Smooth muscle cell (in vitro differentiated cells): ENCODE measurements around the gene KIAA1958. TPM values are rescaled to one million over a fixed set of nuclear protein-coding genes. Genes with fewer than 3 reads are reported as not detected.

Experiments used
- DNase-seq: peaks from one replicate; lab custom pipeline; 2025; ENCODE audit not compliant: unreplicated experiment; lab: John Stamatoyannopoulos, UW
- H2AFZ ChIP-seq: fragments of 200-600 bp; sonication (generic); 2 replicates; pipeline ENCODE4 v1.6.0; 2016; ENCODE audit warnings: antibody characterized with exemption, low read depth, mild to moderate bottlenecking
- H3F3A ChIP-seq: fragments of 200-600 bp; sonication (generic); 2 replicates; pipeline ENCODE4 v1.6.0; 2017; ENCODE audit warnings: antibody characterized with exemption, low read depth
- H3K27ac ChIP-seq: fragments of 200-600 bp; sonication (generic); 2 replicates; pipeline ENCODE4 v1.5.1; 2016; ENCODE audit warnings: low read depth, mild to moderate bottlenecking
- H3K27me3 ChIP-seq: fragments of 200-600 bp; sonication (generic); 2 replicates; pipeline ENCODE4 v1.6.1; 2016; ENCODE audit warnings: low read depth, mild to moderate bottlenecking
- H3K36me3 ChIP-seq: fragments of 200-600 bp; sonication (generic); 2 replicates; pipeline ENCODE4 v1.5.1; 2016; ENCODE audit warnings: low read depth
- H3K4me1 ChIP-seq: fragments of 200-600 bp; sonication (generic); 2 replicates; pipeline ENCODE4 v1.5.1; 2016; ENCODE audit warnings: low read depth
- H3K4me2 ChIP-seq: fragments of 200-600 bp; sonication (generic); 2 replicates; pipeline ENCODE4 v1.6.0; 2016; ENCODE audit warnings: mild to moderate bottlenecking
- H3K4me3 ChIP-seq: fragments of 200-600 bp; sonication (generic); 2 replicates; pipeline ENCODE4 v1.5.1; 2016; ENCODE audit warnings: mild to moderate bottlenecking
- H3K79me2 ChIP-seq: fragments of 200-600 bp; sonication (generic); 2 replicates; pipeline ENCODE4 v1.6.0; 2016; ENCODE audit warnings: low read depth, mild to moderate bottlenecking
- H3K9ac ChIP-seq: fragments of 200-600 bp; sonication (generic); 2 replicates; pipeline ENCODE4 v1.6.0; 2016; ENCODE audit warnings: low read depth
- H3K9me3 ChIP-seq: fragments of 200-600 bp; sonication (generic); replicated peaks from 2 replicates; pipeline ENCODE4 v1.5.1; 2016; ENCODE audit warnings: low read depth
- H4K20me1 ChIP-seq: fragments of 200-600 bp; sonication (generic); 2 replicates; pipeline ENCODE4 v1.6.0; 2016; ENCODE audit warnings: low read depth
- WGBS: methylation state at CpG from one replicate; pipeline ENCODE4 v1.1.7; 2016; ENCODE audit warnings: low lambda C conversion rate; 5-methylcytosine and 5-hydroxymethylcytosine counted together
- polyA plus RNA-seq: library from polyadenylated mRNA; unstranded; fragments of >200 nt; fragmentation: Nextera tagmentation; extraction: Ambion mirVana; gene quantifications from 2 replicates; pipeline ENCODE4 v1.2.1, GENCODE V29; 2016
- total RNA-seq: library from RNA; depleted of rRNA; stranded (reverse); fragments of >200 nt; gene quantifications from 2 replicates; pipeline ENCODE4 v1.2.3, GENCODE V29; 2014
- TF ChIP-seq, protein P1 (sequence below): fragments of 200-600 bp; sonication (generic); IDR thresholded peaks from 2 replicates; pipeline ENCODE4 v1.5.1; 2017; ENCODE audit warnings: borderline replicate concordance, mild to moderate bottlenecking, antibody characterized with exemption; ENCODE audit not compliant: insufficient read depth, poor library complexity, severe bottlenecking

KIAA1958 gene
- total and polyA plus RNA-seq, 2 experiments from 2014 or later, result 1.1 to 1.8 TPM

DNA sequence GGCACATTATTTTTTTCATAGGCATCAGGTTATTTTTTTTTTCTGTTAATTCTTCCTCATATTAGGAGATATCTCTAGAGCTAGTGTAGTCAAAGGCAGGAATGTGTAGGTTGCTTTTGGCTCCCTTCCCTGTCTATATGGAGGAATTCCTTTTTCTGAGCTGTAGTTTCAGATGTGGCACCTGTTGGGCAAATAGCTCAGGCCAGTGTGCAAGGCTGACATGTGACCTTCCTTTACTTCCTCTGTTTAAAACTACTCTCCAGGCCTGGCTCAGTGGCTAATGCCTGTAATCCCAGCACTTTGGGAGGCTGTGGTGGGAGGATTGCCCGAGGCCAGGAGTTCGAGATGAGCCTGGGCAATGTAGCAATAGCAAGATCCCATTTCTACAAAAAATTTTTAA, 40.5 kb upstream of the KIAA1958 start:
- Histone ChIP-seq H3K27me3 (no peaks in the 10 kb centered on the region), H3K36me3 (no peaks in the 10 kb centered on the region), H3K4me1 (no peaks in the 10 kb centered on the region), H3K4me2 (no peak overlapping the region), H3K9ac (no peak overlapping the region), H3K79me2 (no peaks in the 10 kb centered on the region), H4K20me1 (no peaks in the 10 kb centered on the region), H3F3A (no peaks in the 10 kb centered on the region), H3K27ac (no peak overlapping the region), H3K9me3 (no peaks in the 10 kb centered on the region), H3K4me3 (no peak overlapping the region), H2AFZ (no peak overlapping the region)
- DNase-seq, result no peak
- TF ChIP-seq, protein P1, sequence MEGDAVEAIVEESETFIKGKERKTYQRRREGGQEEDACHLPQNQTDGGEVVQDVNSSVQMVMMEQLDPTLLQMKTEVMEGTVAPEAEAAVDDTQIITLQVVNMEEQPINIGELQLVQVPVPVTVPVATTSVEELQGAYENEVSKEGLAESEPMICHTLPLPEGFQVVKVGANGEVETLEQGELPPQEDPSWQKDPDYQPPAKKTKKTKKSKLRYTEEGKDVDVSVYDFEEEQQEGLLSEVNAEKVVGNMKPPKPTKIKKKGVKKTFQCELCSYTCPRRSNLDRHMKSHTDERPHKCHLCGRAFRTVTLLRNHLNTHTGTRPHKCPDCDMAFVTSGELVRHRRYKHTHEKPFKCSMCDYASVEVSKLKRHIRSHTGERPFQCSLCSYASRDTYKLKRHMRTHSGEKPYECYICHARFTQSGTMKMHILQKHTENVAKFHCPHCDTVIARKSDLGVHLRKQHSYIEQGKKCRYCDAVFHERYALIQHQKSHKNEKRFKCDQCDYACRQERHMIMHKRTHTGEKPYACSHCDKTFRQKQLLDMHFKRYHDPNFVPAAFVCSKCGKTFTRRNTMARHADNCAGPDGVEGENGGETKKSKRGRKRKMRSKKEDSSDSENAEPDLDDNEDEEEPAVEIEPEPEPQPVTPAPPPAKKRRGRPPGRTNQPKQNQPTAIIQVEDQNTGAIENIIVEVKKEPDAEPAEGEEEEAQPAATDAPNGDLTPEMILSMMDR, result no peak
- 93% methylated on average over 2 of the region's 2 CpGs for WGBS

DNA sequence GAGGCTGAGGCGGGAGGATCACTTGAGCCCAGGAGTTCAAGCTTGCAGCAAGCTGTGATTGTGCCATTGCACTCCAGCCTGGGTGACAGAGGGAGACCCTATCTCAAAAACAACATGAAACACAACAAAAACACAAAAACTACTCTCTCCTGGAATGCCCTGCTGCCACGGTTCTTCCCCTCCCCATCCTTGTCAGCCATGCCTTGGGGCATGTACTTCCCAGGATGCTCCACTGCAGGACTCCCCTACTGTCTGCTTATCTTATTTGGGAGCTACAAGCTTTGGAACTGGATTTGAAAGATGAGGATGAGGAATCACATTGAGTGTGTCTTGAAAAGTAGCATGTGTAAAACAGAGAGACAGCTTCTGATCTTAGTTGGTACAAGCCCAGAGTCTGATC, 40.1 kb upstream of the KIAA1958 start:
- Histone ChIP-seq H4K20me1 (no peaks in the 10 kb centered on the region), H3K36me3 (no peaks in the 10 kb centered on the region), H3K4me2 (no peak overlapping the region), H3K27ac (no peak overlapping the region), H2AFZ (no peak overlapping the region), H3K9me3 (no peaks in the 10 kb centered on the region), H3K4me3 (no peak overlapping the region), H3K9ac (no peak overlapping the region), H3K27me3 (no peaks in the 10 kb centered on the region), H3F3A (no peaks in the 10 kb centered on the region), H3K79me2 (no peaks in the 10 kb centered on the region), H3K4me1 (no peaks in the 10 kb centered on the region)
- 74% methylated on average over 2 of the region's 2 CpGs for WGBS
- DNase-seq, result no peak
- TF ChIP-seq, protein P1, result no peak

DNA sequence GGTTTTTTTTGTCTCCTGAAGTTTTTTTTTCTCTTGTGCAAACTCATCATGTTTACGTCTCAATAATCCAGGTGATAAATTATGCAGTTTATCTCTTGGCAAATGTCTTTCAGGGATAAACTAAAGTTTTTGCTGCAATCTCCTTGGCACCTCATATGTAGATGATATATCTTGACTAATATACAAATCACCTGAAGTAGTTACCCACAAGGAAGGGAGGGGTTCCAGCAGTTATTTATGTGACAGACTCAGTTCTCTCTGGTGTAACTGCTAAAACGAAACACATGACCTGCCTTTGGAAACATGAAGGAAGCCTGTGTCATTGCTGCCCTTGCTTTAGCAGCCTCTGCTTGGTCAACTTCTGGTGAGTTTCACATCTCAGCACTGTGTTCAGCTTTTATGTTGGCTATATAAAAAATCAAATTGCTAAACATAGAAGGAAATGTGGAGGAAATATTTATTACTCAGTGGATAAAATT, 39.3 kb upstream of the KIAA1958 start:
- Histone ChIP-seq H3K27ac (no peak overlapping the region), H3K4me3 (no peak overlapping the region), H2AFZ (no peak overlapping the region), H3K27me3 (no peaks in the 10 kb centered on the region), H3K9me3 (no peaks in the 10 kb centered on the region), H3K9ac (no peak overlapping the region), H3K79me2 (no peaks in the 10 kb centered on the region), H3K4me2 (no peak overlapping the region), H4K20me1 (no peaks in the 10 kb centered on the region), H3F3A (no peaks in the 10 kb centered on the region), H3K4me1 (no peaks in the 10 kb centered on the region), H3K36me3 (no peaks in the 10 kb centered on the region)
- WGBS, result 76% methylated on average over 2 of the region's 2 CpGs
- TF ChIP-seq, protein P1, result no peak
- no peak for DNase-seq

DNA sequence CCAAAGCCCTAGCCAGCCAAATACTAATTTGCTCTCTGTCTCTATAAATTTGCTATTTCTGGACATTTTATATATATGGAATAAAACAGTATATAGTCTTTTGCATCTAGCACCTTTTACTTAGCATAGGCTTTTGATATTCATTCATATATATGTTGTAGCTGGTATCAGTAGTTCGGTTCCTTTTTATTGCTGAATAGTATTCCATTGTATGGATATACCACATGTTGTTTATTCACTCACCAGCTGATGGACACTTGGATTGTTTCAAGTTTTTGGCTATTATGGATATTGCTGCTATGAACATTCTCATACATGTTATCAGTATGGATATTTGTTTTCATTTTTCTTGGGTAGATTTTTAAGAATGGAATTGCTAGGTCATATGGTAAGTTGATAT, 23.8 kb upstream of the KIAA1958 start:
- Histone ChIP-seq H3K36me3 (peaks cover 8% of the 10 kb centered on the region), H3K4me2 (no peak overlapping the region), H3K9me3 (no peaks in the 10 kb centered on the region), H3K4me1 (no peaks in the 10 kb centered on the region), H3K79me2 (no peaks in the 10 kb centered on the region), H2AFZ (no peak overlapping the region), H3K27ac (no peak overlapping the region), H3K4me3 (no peak overlapping the region), H3F3A (no peaks in the 10 kb centered on the region), H3K27me3 (no peaks in the 10 kb centered on the region), H4K20me1 (no peaks in the 10 kb centered on the region), H3K9ac (no peak overlapping the region)
- no peak for DNase-seq
- 97% methylated on average over 1 of the region's 1 CpG for WGBS
- TF ChIP-seq, protein P1, result no peak
